Putamen (tissue), 1 donor: ENCODE measurements around the gene KCNAB1.

Experiments
- DNase-seq: peaks from one replicate; pipeline ENCODE4 v3.0.0-alpha.2; 2016; ENCODE audit warnings: low spot score

KCNAB1 gene

DNA sequence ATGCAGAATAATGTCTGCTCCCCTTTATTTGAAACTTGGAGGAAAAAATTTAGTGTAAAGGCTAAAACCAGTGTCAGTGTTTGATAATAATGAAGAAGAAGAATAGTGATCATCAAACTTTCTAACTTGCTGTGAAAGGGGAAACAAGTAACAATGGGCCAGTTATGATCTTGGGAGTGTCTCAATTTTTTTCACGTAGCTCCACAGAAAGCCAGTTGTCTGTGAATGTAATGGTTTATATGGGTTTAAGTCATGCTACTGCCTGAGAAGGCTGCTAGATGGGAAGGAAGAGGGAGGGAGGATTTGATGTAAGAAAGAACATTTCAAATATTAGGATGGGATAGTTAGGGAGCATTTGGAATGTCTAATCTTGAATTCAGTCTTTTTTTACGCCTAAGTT is 455.7 kb downstream of the KCNAB1 start:
- no peak for DNase-seq

GRCh38 chr3:156576651-156577348 is 456.4 kb downstream of the KCNAB1 start:
- no peak for DNase-seq

- no peak for DNase-seq
Observed at GRCh38 chr3:156577736-156578135, 457.4 kb downstream of the KCNAB1 start.

DNA sequence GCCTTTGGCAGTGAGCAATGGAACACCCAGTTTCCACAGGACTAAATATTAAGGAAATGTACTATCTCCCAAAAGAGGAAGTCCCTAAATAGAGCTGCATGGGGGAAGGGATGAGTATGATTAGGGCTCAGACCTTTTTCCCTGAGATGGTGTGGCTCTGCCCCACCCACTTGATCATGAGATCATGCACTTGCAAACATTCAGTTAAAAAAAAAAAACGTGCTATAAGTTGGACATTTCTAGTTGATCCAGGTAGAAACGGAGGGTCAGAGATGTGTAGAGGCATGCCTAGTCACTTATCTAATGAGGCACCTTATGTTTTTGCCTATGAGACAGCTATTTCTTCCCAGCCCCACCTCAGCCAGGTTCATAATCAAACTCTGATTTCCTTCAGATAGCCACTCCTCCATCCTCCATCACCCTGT is 459.1 kb downstream of the KCNAB1 start:
- peak; percentile 12 for DNase-seq

DNA sequence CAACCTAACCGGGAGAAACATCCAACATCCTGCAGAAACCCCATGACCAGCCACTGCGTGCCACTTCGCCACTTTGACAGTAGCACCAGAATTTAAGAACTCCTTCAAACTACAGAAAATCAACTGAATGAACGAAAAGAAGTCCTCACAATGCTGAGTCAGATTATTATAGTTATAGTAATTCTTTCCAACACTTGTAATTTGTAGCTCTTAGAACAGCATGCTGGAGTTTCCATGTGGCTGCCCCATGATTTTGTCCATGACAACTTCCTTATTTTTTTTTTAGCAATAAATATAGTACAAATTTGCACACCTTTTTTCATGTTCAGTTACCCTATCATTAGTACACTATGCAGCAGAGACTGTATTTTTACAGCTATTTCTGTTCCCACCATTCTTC is 460.7 kb downstream of the KCNAB1 start:
- DNase-seq = no peak

DNA sequence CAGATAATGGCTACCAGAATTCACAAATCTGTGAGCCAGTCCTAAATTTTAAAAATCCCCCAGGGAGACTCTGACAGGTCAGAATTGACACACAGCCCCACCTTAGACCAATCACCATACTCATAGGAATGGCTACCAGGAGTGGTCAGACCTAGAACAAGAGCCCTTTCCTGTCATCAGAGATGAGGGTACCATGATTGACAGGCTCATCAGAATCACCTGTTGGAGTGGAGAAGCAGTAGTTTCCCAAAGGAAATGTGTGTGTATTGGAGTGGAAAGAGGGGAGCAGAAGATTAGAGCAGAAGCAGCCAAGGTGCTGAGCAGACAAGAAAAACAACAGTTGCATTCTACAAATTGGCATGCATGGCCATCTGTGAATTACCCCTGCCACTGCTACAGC is 461.6 kb downstream of the KCNAB1 start:
- no peak for DNase-seq

GRCh38 chr3:156582532-156583183 is 462.3 kb downstream of the KCNAB1 start:
- DNase-seq = no peak

DNA sequence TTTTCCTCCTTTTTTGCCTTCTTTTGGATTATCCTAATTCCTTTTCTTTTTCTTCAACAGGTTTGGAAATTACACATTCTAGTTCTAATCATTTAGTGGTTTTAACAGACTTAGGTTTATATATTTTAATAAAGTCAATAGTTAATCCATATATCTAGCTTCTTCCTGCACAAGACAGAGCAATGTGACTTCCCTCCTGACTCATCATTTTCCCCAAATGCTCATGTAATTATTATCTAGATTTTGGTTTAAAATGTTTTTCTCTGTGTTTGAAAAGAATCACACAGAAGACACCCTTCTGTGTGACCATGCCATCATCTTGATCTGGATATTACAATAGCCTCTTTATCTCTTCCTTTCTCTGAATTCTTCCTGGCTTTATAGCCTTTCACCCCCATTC is 463.1 kb downstream of the KCNAB1 start:
- no peak for DNase-seq

DNA sequence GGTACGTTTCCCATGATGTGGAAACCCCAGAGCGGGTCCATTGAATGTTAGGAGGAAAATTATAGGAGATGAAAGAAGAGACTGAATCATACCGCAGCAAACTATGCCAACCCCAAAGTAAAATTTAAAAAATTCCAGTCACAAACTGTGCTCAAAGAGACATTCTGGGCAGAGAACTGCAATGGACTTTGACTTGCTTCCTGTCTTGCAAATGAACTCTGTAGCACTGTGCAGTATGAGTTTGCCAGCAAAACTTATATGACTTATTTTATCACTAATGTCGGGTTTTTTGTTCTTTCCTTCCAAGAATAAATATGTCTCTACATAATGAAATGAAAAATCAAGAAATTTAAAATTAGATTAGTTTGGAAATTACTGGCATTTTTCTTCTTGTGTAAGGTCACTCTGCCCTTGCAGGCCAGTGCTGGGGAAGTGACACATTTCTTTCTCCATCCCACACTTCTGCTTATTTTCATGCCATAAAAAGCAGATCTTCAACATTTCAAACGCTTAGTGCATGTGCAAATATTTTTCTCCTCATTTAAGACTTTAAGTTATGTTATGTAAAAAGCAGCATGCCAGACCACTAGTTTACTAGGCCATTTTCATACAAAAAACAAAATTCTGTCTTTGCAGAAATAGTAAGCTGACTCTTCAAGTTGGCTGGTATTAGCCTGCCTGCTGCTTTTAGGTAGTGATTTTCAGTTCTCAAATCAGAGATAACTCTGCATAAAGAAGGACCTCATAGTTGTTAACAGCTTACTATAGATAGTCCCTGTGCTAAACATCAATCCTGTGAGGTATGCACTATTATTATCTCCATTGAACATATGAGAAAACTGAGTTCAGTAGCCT is 466.8 kb downstream of the KCNAB1 start:
- DNase-seq = no peak

- no peak for DNase-seq
Observed at GRCh38 chr3:156587760-156588069, 467.3 kb downstream of the KCNAB1 start.
